GM18526 (cell line): Measurements from ENCODE around the gene PLK5.

Experiments used
- POLR2A ChIP-seq: IDR thresholded peaks from 3 replicates; pipeline ENCODE4 v1.6.1; 2011; ENCODE audit not compliant: insufficient read length; ENCODE audit errors: extremely low read depth

PLK5 gene

GRCh38 chr19:1523412-1524286, at the start of gene PLK5:
PLK5 (plus strand) TSS chr19:1524077; CDS start chr19:1526997, 2,920 bp downstream.
- no peak for TF ChIP-seq POLR2A

- TF ChIP-seq POLR2A: no peak
These were observed 49.0 kb upstream of the PLK5 start for GRCh38 chr19:1474765-1475351.

- no peak for TF ChIP-seq POLR2A
These were observed 48.0 kb upstream of the PLK5 start for GRCh38 chr19:1475751-1476437.

- peak; percentile 92 for TF ChIP-seq POLR2A
These were observed 44.8 kb upstream of the PLK5 start, which contains the start of gene C19orf25 for GRCh38 chr19:1478934-1479707. C19orf25 (minus strand) TSS chr19:1479215; CDS start chr19:1478903, 312 bp downstream.

- TF ChIP-seq POLR2A: no peak
These were observed 42.5 kb upstream of the PLK5 start for GRCh38 chr19:1481224-1481892.

DNA sequence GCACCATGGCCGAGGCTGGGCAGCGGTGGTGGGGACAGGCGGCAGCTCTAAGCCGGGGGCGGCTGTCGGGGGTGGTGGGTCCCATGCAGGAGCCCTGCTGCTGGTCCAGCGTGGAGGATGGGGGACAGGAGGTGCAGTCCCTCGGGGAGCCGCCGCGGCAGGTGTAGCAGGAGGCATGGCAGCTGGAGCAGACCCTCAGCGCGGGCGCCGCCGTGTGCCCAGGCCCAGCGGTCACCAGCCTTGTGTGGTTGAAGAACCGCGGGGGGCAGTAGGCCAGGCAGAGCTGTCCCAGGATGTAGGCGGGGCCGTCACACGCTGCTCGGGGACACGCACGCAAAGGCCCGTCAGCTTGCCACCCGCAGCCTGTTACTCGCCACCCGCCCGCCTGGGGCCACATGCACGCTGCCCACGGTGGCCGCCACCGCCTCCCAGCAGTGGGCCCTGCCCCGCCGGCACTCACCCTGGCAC, 42.0 kb upstream of the PLK5 start:
- TF ChIP-seq POLR2A: no peak

GRCh38 chr19:1482361-1483130, 41.3 kb upstream of the PLK5 start:
- TF ChIP-seq POLR2A: no peak

DNA sequence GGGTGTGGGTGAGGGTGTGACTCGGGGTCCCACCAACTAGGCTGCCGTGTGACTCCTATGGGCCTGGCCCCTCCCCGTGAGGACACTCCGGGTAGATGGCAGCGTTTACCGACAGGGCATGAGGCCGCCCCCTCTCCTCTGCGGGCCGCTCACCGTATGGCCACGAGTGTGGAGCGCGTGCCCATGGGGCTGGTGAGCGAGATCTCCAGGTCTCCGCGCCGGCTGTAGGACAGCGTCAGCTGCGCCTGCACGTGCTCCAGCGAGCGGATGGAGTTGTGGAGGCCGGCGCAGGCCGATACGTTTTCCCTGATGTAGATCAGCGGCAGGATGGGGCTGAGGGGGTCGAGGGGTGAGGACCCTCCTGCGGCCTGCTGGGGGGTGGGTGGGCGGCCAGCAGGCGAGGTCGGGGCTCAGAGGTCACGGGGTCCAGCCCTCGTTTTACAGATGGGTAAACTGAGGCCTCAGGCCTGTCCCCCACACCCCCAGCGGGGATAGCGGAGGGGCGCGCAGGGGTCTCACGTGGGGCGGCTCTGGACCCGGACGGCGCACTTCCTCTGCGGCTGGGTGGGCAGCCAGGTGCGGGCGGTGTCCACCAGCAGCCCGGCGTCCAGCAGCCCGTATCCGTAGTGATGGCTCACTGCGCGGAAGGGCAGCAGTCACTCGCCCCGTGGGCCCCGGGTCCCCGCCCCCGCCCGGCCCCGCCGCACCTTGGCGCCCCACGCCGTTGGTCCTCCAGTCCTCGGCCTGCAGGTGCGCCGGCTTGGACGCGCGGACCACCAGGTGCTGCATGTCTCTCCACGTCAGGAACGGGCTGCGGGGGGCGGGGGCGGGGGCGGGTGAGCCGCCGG, 40.5 kb upstream of the PLK5 start:
- no peak for TF ChIP-seq POLR2A

GRCh38 chr19:1483979-1484428, 39.9 kb upstream of the PLK5 start:
- no peak for TF ChIP-seq POLR2A

DNA sequence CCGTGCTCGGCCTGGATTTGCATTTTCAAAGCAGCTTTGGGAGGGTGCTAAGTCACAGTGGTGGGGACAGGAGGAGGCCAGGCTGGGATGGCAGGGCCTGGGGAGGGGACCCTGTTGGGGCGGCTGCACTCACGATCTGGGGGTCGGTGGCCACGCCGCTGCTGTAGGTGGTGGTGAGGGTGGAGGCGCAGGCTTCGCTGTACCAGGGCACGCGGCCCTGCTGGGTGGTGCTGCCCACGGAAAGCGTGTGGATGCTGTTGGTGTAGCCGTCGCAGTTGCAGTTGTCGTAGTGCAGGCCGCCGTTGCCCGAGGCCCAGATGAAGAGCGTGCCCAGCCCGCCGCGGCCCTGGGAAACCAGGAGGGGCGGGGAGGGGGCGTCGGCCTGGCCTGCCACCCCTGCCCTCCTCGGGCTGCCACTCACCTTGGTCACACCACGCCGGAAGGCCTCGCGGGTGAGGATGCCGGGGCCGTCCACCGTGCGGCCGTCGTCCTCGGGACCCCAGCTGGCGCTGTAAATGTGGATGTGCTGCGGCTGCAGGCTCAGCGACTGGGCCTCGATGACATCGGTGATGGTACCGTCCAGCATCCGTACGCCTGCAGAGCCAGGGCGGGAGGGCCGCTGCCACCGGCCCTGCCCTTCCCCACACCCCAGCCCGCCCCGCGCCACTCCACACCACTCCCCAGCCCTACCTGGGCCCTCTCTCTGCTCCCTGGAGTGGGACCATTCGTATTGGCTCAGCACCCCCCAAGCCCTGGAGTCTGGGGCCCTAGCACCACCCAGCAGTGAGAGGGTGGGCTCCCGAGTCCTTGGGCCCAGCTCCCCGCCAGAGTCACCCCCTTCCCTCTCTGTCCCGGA, 36.9 kb upstream of the PLK5 start:
- TF ChIP-seq POLR2A: no peak

DNA sequence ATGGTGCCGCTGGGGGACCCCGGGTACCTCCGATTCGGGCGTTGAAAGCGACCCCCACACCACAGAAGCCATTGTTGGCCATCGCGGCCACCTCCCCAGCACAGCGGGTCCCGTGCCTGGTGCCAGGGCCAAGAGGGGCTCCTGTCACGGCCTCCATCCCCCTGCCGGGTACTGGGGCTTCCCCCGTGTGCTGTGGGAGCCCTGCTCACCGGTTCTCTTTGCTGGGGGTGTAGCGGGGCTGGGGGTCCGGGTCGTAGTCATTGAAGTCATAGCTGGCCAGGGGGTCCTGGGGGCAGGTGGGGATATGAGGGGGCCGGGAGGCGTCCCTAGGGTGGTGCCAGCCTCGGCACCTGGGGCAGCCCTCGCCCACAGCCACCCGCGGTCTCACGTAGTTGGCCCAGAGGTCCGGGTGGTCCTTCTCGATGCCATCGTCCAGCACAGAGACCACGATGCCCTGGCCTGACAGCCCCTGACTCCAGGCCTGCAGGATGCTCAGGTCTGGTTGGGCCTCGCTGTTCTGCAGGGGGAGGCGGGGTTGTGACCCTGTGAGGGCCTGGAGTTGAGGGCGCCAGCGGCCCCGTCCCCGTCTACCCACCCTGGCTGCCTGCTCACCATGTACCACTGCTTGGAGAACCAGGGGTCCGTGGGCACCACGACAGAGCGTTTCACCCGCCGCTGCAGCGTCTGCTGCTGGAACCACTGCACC, 36.1 kb upstream of the PLK5 start:
- TF ChIP-seq POLR2A: no peak
